ENCODE measurements around the gene CAMK2N1. TPM values are rescaled to one million over a fixed set of nuclear protein-coding genes. Genes with fewer than 3 reads are reported as not detected.

CAMK2N1 gene
- total RNA-seq (2021) = 0.41 and 0.50 TPM in 2 replicates
- percentile 23 among the genes with signal in this experiment for Bru-seq, nascent RNA
- percentile 34 among the genes with signal in this experiment for BruChase-seq, experiment 1, labeled RNA remaining after a 2-hour chase
- percentile 43 among the genes with signal in this experiment for BruChase-seq, experiment 2, labeled RNA remaining after a 6-hour chase
- long read RNA-seq = 0 reads

DNA sequence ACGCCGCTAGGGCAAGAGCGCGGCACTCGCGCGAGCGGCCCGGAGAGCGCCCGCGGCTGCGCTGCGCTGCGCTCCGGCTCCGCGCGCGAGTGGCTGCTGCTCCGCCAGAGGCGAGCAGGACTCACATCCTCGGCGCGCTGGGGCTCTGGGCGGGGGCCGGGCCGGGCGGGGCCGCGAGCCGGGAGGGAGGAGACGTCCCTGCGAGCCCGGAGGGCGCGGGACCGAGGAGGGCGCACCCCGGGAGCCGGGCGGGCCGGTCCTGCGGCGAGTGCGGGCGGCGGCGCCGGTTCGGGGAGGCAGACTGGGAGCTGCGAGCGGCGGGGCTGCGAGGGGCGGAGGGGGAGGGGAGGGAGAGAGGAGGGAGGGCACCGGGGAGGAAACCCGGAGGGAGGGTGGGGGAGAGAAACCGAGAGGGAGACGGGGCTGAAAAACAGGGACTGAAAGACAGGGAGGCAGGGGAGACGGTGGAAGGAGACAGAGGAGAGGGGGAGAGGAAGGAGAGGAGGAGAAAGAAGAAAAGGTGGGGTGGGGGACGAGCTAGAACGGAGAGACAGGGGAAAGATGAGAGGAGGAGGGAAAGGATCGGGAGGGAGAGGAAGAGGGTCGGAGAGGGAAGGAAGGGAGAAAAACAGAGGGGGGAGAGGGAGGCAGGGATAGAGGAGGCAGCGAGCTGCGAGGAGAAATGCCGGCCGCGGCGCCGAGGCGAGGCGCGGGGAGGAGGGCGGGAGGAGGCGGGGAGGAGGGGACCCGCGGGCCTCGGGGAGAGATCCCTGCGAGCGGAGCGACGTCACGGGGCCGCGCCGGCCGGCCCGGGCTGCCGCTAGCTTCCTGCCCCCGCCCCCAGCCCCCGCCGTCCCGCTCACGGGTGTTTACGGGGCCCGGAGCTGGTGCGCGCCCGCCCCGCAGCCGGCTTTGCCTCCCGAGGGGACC lies at the start of gene CAMK2N1:
CAMK2N1 (minus strand) TSS at position 684 of the 930 bp plus-strand sequence. CDS start 831 bp downstream, outside the sequence.
- POLR2A ChIA-PET (ENCODE audit: low non-redundant PET) = interaction anchor here (0.5 kb wide), 1 partner anchor 401 kb away, joined by 3 read pairs; no protein-coding TSS in a partner anchor
- BruUV-seq (replicated peaks) = no TSS peak
- Histone ChIP-seq H3K9me3 (ENCODE audit: low read depth, low read length, poor library complexity, severe bottlenecking) (no peaks in the 10 kb centered on the region), H3K4me1 (ENCODE audit: insufficient read depth, low read length, poor library complexity, severe bottlenecking) (peaks cover 10% of the 10 kb centered on the region), H3K36me3 (ENCODE audit: insufficient read depth, low read length, poor library complexity, severe bottlenecking) (no peaks in the 10 kb centered on the region), H3K4me3 (ENCODE audit: low read depth, low read length, poor library complexity, severe bottlenecking) (peak within 1 kb of the TSS; percentile 54), H3K27me3 (replicated peaks; ENCODE audit: insufficient read depth, low read depth, low read length, poor library complexity) (peaks cover 87% of the 10 kb centered on the region), H3K27ac (ENCODE audit: low read depth, low read length, poor library complexity, severe bottlenecking) (no peak within 1 kb of the TSS)
- peak; percentile 35 for DNase-seq (ENCODE audit: low spot score)
- CTCF ChIA-PET = no interaction called here
- intact Hi-C loops (cut with micrococcal nuclease; ENCODE audit: unreplicated experiment) = no loop called here
- no peak for TF ChIP-seq CTCF (conservative IDR thresholded peaks at IDR 0.05; ENCODE audit: low read depth, low read length)
- TF ChIP-seq EZH2 (IDR thresholded peaks at IDR 0.05; ENCODE audit: borderline replicate concordance, low read depth, low read length, poor library complexity, severe bottlenecking) = no peak

DNA sequence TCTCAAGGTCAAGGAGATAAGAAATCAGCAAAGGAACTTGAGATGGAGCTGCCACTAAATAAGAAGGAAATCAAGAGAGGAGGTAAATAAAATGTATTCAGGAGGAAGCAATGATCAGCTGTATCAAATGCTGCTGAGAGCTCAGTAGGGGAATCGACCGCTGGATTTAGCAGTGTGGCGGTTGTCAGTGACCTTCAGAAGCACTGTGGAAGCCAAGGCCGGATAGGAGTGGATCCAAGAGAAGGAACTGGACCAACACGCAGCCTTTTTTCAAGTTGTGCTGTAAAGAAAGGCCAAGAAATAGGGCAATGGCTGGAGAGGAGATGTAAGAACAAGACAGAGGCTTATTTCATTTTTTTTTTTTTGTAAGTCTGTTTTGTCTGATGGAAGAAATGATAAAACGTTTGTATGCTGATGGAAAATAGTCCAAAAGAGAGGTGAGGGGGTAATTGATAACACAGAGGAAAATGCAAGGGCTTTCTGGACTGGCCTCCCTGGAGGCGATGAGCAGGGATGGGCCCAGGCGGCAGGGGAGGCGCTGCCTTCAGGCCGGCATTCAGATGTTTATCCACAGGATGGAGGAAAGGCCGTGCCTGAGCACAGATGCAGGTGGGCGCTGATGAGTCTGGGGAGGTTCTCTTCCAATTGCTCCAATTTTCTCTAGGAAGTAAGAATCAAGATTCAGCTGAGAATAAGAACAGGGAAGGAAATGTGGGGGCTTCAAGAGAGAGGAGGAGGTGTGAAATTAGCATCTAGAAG lies 48.8 kb upstream of the CAMK2N1 start:
- intact Hi-C loops (cut with micrococcal nuclease; ENCODE audit: unreplicated experiment) = no loop called here
- BruUV-seq (replicated peaks) = no TSS peak
- Histone ChIP-seq H3K9me3 (ENCODE audit: low read depth, low read length, poor library complexity, severe bottlenecking) (no peaks in the 10 kb centered on the region), H3K4me3 (ENCODE audit: low read depth, low read length, poor library complexity, severe bottlenecking) (no peak overlapping the region), H3K36me3 (ENCODE audit: insufficient read depth, low read length, poor library complexity, severe bottlenecking) (no peaks in the 10 kb centered on the region), H3K27ac (ENCODE audit: low read depth, low read length, poor library complexity, severe bottlenecking) (no peak overlapping the region), H3K27me3 (replicated peaks; ENCODE audit: insufficient read depth, low read depth, low read length, poor library complexity) (peaks cover 49% of the 10 kb centered on the region), H3K4me1 (ENCODE audit: insufficient read depth, low read length, poor library complexity, severe bottlenecking) (no peaks in the 10 kb centered on the region)
- TF ChIP-seq CTCF (conservative IDR thresholded peaks at IDR 0.05; ENCODE audit: low read depth, low read length) = no peak
- TF ChIP-seq EZH2 (IDR thresholded peaks at IDR 0.05; ENCODE audit: borderline replicate concordance, low read depth, low read length, poor library complexity, severe bottlenecking) = no peak
- ChIA-PET POLR2A (ENCODE audit: low non-redundant PET) (no interaction called here), CTCF (no interaction called here)
- no peak for DNase-seq (ENCODE audit: low spot score)

DNA sequence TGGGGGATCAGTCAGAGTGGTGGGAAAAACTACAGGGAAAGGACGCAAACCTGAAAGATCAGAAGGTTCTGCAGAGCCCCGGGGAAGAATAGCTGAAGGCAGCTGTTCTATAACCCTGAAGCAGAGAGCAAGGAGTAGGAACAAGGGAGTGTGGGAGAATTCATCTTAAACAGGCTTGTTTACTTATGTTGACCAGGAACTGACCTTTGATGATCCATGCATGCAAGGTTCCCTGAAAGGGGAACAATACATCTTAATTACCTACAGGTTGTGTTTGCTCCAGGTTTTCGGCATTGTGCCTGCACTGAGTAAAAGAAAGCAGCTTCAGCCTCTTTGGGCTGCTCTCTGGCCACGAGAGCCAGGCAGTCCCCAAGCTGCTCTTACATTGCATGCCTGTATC lies 47.6 kb upstream of the CAMK2N1 start:
- Histone ChIP-seq H3K36me3 (ENCODE audit: insufficient read depth, low read length, poor library complexity, severe bottlenecking) (no peaks in the 10 kb centered on the region), H3K27ac (ENCODE audit: low read depth, low read length, poor library complexity, severe bottlenecking) (no peak overlapping the region), H3K27me3 (replicated peaks; ENCODE audit: insufficient read depth, low read depth, low read length, poor library complexity) (peaks cover 61% of the 10 kb centered on the region), H3K9me3 (ENCODE audit: low read depth, low read length, poor library complexity, severe bottlenecking) (no peaks in the 10 kb centered on the region), H3K4me1 (ENCODE audit: insufficient read depth, low read length, poor library complexity, severe bottlenecking) (no peaks in the 10 kb centered on the region), H3K4me3 (ENCODE audit: low read depth, low read length, poor library complexity, severe bottlenecking) (no peak overlapping the region)
- ChIA-PET CTCF (no interaction called here), POLR2A (ENCODE audit: low non-redundant PET) (no interaction called here)
- DNase-seq (ENCODE audit: low spot score) = no peak
- no TSS peak for BruUV-seq (replicated peaks)
- no peak for TF ChIP-seq CTCF (conservative IDR thresholded peaks at IDR 0.05; ENCODE audit: low read depth, low read length)
- intact Hi-C loops (cut with micrococcal nuclease; ENCODE audit: unreplicated experiment) = no loop called here
